Measurements from ENCODE around the gene CEP112.

The CEP112 gene

GRCh38 chr17:65941356-65941899 lies 250.5 kb downstream of the CEP112 start:
- H3K27me3 Mint-ChIP-seq = peaks cover 2% of the 10 kb centered on the region
- H3K27ac Mint-ChIP-seq = no peak overlapping the region
- H3K36me3 Mint-ChIP-seq = no peaks in the 10 kb centered on the region
- no peaks in the 10 kb centered on the region for H3K4me1 Mint-ChIP-seq (ENCODE audit: low read depth)
- no peak overlapping the region for H3K4me3 Mint-ChIP-seq
- peaks cover 3% of the 10 kb centered on the region for H3K9me3 Mint-ChIP-seq (ENCODE audit: low read depth)

- Mint-ChIP-seq H3K27me3 (peaks cover 7% of the 10 kb centered on the region), H3K9me3 (ENCODE audit: low read depth) (peaks cover 17% of the 10 kb centered on the region), H3K4me1 (ENCODE audit: low read depth) (no peaks in the 10 kb centered on the region), H3K27ac (no peak overlapping the region), H3K36me3 (peaks cover 8% of the 10 kb centered on the region), H3K4me3 (no peak overlapping the region)
These were observed 255.9 kb downstream of the CEP112 start for GRCh38 chr17:65936013-65936412.

- H3K27me3 Mint-ChIP-seq = peaks cover 5% of the 10 kb centered on the region
- H3K4me1 Mint-ChIP-seq (ENCODE audit: low read depth) = no peaks in the 10 kb centered on the region
- H3K9me3 Mint-ChIP-seq (ENCODE audit: low read depth) = peaks cover 14% of the 10 kb centered on the region
- H3K36me3 Mint-ChIP-seq = peaks cover 9% of the 10 kb centered on the region
- H3K4me3 Mint-ChIP-seq = no peak overlapping the region
- no peak overlapping the region for H3K27ac Mint-ChIP-seq
These were observed 258.6 kb downstream of the CEP112 start for GRCh38 chr17:65933290-65933689.

GRCh38 chr17:65931246-65932149 lies 260.4 kb downstream of the CEP112 start:
- H3K9me3 Mint-ChIP-seq (ENCODE audit: low read depth) = peaks cover 14% of the 10 kb centered on the region
- H3K36me3 Mint-ChIP-seq = peaks cover 13% of the 10 kb centered on the region
- H3K4me3 Mint-ChIP-seq = no peak overlapping the region
- H3K4me1 Mint-ChIP-seq (ENCODE audit: low read depth) = no peaks in the 10 kb centered on the region
- H3K27me3 Mint-ChIP-seq = peaks cover 7% of the 10 kb centered on the region
- no peak overlapping the region for H3K27ac Mint-ChIP-seq

- Mint-ChIP-seq H3K4me3 (no peak overlapping the region), H3K27ac (no peak overlapping the region), H3K36me3 (peaks cover 13% of the 10 kb centered on the region), H3K4me1 (ENCODE audit: low read depth) (no peaks in the 10 kb centered on the region), H3K27me3 (peaks cover 6% of the 10 kb centered on the region), H3K9me3 (ENCODE audit: low read depth) (peaks cover 14% of the 10 kb centered on the region)
These were observed 261.7 kb downstream of the CEP112 start for GRCh38 chr17:65930140-65930730.

GRCh38 chr17:65926599-65926998 lies 265.3 kb downstream of the CEP112 start:
- H3K27me3 Mint-ChIP-seq = peaks cover 2% of the 10 kb centered on the region
- no peak overlapping the region for H3K27ac Mint-ChIP-seq
- peaks cover 5% of the 10 kb centered on the region for H3K36me3 Mint-ChIP-seq
- no peaks in the 10 kb centered on the region for H3K4me1 Mint-ChIP-seq (ENCODE audit: low read depth)
- no peak overlapping the region for H3K4me3 Mint-ChIP-seq
- H3K9me3 Mint-ChIP-seq (ENCODE audit: low read depth) = no peaks in the 10 kb centered on the region

- H3K9me3 Mint-ChIP-seq (ENCODE audit: low read depth) = no peaks in the 10 kb centered on the region
- H3K36me3 Mint-ChIP-seq = peaks cover 5% of the 10 kb centered on the region
- no peaks in the 10 kb centered on the region for H3K4me1 Mint-ChIP-seq (ENCODE audit: low read depth)
- H3K27ac Mint-ChIP-seq = no peak overlapping the region
- no peak overlapping the region for H3K4me3 Mint-ChIP-seq
- H3K27me3 Mint-ChIP-seq = peaks cover 2% of the 10 kb centered on the region
These were observed 266.2 kb downstream of the CEP112 start for GRCh38 chr17:65925606-65926307.

GRCh38 chr17:65920996-65921395 lies 270.9 kb downstream of the CEP112 start:
- no peak overlapping the region for H3K27ac Mint-ChIP-seq
- no peaks in the 10 kb centered on the region for H3K4me1 Mint-ChIP-seq (ENCODE audit: low read depth)
- H3K4me3 Mint-ChIP-seq = no peak overlapping the region
- H3K36me3 Mint-ChIP-seq = no peaks in the 10 kb centered on the region
- no peaks in the 10 kb centered on the region for H3K27me3 Mint-ChIP-seq
- no peaks in the 10 kb centered on the region for H3K9me3 Mint-ChIP-seq (ENCODE audit: low read depth)

GRCh38 chr17:65918916-65919315 lies 273.0 kb downstream of the CEP112 start:
- Mint-ChIP-seq H3K9me3 (ENCODE audit: low read depth) (no peaks in the 10 kb centered on the region), H3K4me3 (no peak overlapping the region), H3K4me1 (ENCODE audit: low read depth) (no peaks in the 10 kb centered on the region), H3K36me3 (peaks cover 3% of the 10 kb centered on the region), H3K27ac (no peak overlapping the region), H3K27me3 (peaks cover 2% of the 10 kb centered on the region)

- Mint-ChIP-seq H3K9me3 (ENCODE audit: low read depth) (no peaks in the 10 kb centered on the region), H3K27ac (no peak overlapping the region), H3K4me1 (ENCODE audit: low read depth) (no peaks in the 10 kb centered on the region), H3K27me3 (peaks cover 2% of the 10 kb centered on the region), H3K36me3 (peaks cover 3% of the 10 kb centered on the region), H3K4me3 (no peak overlapping the region)
These were observed 273.4 kb downstream of the CEP112 start for GRCh38 chr17:65918500-65918899.

GRCh38 chr17:65917560-65917959 lies 274.4 kb downstream of the CEP112 start:
- no peak overlapping the region for H3K4me3 Mint-ChIP-seq
- H3K4me1 Mint-ChIP-seq (ENCODE audit: low read depth) = no peaks in the 10 kb centered on the region
- no peaks in the 10 kb centered on the region for H3K9me3 Mint-ChIP-seq (ENCODE audit: low read depth)
- H3K27me3 Mint-ChIP-seq = peaks cover 2% of the 10 kb centered on the region
- no peak overlapping the region for H3K27ac Mint-ChIP-seq
- H3K36me3 Mint-ChIP-seq = peaks cover 3% of the 10 kb centered on the region

- no peaks in the 10 kb centered on the region for H3K4me1 Mint-ChIP-seq (ENCODE audit: low read depth)
- no peak overlapping the region for H3K4me3 Mint-ChIP-seq
- H3K9me3 Mint-ChIP-seq (ENCODE audit: low read depth) = no peaks in the 10 kb centered on the region
These were observed 275.5 kb downstream of the CEP112 start for GRCh38 chr17:65916425-65916824.

GRCh38 chr17:65914784-65915342 lies 277.1 kb downstream of the CEP112 start:
- Mint-ChIP-seq H3K4me3 (no peak overlapping the region), H3K27ac (no peak overlapping the region), H3K9me3 (ENCODE audit: low read depth) (peaks cover 12% of the 10 kb centered on the region), H3K27me3 (peaks cover 2% of the 10 kb centered on the region), H3K4me1 (ENCODE audit: low read depth) (no peaks in the 10 kb centered on the region), H3K36me3 (peaks cover 10% of the 10 kb centered on the region)

More at GRCh38 chr17:65916425-65916824, 275.5 kb downstream of the CEP112 start:
- H3K27me3 Mint-ChIP-seq = peaks cover 2% of the 10 kb centered on the region
- H3K27ac Mint-ChIP-seq = no peak overlapping the region
- peaks cover 3% of the 10 kb centered on the region for H3K36me3 Mint-ChIP-seq

- Mint-ChIP-seq H3K4me3 (no peak overlapping the region), H3K36me3 (peaks cover 10% of the 10 kb centered on the region), H3K4me1 (ENCODE audit: low read depth) (no peaks in the 10 kb centered on the region), H3K27ac (no peak overlapping the region), H3K9me3 (ENCODE audit: low read depth) (peaks cover 23% of the 10 kb centered on the region), H3K27me3 (peaks cover 2% of the 10 kb centered on the region)
These were observed 278.5 kb downstream of the CEP112 start for GRCh38 chr17:65913326-65913850.
